NAMALWA (cell line): ENCODE data around the gene MXRA7.
"Not testable (repeated sequence)": the region's sequence is repeated elsewhere in the genome, so short reads cannot be mapped to it uniquely, and the experiment has no call there.

Source experiments
- DNase-seq: peaks from one replicate; pipeline ENCODE4 v3.0.0-alpha.2; 2015; ENCODE audit warnings: low spot score

MXRA7 gene

DNA sequence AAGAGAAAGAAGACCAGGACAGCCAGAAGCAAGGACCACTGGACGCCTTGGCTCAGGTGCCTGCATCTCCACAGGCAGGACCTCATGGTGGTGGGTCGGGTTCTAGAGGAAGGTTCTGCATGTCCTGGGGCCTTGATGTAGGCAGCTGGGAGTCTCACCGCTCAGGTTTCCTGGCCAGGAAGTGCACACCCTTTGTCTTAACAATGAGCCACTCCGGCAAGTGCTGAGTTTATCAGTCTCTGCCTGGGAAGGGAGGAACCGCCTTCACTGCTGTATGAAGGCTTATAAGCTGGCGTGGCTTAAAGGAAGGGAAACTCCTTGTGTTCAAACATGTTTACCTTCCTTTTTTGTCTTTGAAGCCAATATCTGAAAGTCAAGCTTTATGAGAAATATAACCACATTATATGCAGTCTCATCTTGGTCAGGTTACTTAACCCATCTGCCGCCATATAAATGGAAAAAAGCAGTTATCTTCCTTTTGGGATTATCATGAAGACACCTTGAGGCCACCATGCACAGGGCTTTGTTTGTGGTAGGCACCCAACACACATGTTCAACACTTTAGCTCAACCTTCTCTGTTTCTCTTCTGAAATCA is 67.1 kb downstream of the MXRA7 start, which contains the start of gene ST6GALNAC1:
TSS of gene ST6GALNAC1 (minus strand) at position 205 of the 596 bp plus-strand sequence. CDS start at position 86, 119 bp downstream.
- no peak for DNase-seq

DNA sequence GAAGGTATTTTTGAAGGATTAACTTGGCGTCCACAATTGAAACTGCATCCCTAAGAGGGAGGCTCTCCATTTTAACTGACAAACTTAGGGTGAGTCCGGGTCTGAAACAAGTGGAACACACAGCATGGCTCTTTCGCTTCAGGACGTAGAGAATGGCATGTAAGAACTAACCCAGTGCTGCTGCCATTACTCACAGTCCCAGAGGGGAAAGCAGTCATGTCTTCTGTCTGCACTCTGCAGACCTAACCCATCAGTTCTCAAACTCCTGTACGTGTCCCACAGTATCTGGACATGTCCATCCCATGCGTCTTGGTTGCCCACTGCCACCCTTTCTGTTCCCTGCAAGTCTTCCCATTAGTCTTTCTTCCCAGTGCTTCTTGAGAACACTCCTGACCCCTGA is 67.8 kb downstream of the MXRA7 start:
- no peak for DNase-seq

DNA sequence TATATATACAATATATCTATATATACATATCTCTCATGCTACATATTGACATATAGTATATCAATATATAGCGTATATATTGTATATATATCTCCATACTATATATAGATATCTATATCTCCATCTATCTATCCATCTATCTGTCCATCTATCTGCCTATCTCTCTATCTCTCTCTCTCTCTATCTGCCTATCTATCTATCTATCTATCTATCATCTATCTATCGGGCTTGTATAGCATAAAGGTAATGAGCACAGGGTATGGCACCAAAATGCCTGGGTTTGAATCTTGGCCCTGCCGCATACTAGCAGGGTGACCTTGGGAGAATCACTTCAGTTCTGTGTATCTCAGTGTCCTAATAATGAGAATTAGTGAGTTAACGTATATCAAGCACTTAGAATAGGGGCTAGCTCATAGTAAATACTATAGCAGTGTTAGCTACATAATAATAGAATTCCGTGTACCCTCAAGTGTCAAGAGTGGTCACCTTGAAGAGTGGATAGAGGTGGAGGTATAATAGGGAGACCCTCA is 68.7 kb downstream of the MXRA7 start:
- DNase-seq = no peak

DNA sequence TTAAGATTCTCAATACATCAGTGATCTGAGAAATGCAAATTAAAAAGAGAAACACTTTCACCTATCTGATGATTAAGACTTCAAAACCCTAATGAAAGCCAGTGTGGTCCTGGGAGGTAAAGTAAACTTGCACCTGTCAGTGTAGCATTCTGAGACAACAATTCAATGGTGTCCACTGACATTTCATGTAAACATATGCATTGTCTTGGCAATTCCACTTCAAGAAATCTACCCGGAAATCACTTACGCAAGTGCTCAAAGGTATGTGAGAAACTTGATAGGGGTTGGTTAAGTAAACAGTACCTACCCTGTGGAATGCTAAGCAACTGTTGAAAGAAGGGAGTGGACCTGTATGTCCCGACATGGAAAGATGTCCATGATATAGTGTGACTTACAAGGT is 69.3 kb downstream of the MXRA7 start:
- DNase-seq = no peak

DNA sequence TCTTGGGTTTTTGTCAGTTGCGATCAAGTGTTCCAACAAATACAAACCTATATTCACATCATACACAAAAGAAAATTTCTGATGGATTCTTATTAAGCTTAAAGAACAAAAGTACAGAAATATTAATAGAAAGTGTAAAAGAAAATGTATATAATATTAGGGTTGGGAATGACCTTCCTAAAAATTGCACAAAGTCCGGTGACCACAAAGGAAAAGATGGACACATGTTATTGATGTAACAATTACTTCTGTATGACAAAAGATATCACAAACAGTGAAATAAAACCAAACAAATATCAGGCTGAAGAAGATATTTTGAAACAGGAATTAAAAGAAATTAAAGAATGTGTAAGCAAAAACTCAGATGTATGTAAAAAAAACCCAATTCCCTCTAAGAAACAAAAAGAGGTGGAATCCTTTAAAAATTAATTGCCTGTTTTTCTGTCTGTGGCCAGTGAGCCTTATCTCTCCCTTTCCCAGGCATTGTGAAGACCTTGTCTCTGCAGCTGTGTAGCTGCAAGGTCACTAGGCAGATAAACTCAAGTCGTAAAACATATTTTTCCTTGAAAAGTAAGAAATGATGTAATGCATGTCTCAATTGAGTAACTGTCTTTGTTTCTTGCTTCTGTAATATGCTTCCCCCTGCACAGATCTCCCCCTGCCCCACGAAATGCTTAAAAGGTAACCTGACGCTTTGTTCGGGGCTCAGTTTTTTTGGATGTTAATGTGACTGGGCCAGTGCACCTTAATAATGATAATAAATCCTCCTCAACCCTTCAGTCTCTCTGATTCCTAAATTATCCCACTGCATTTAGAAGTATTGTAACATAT is 70.0 kb downstream of the MXRA7 start:
- DNase-seq = no peak

DNA sequence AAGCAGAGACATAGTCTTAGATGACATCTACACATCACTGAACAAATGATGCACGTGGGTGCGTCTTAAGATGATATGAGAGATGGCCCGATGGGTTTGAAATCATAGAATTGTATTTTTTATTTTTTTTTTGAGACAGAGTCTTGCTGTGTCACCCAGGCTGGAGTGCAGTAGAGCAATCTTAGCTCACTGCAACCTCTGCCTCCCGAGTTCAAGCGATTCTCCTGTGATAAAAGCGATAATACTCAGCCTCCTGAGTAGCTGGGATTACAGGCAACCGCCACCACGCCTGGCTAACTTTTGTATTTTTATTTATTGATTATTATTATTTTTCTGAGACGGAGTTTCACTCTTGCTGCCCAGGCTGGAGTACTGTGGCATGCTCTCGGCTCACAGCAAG is 72.5 kb downstream of the MXRA7 start:
- DNase-seq = no peak

DNA sequence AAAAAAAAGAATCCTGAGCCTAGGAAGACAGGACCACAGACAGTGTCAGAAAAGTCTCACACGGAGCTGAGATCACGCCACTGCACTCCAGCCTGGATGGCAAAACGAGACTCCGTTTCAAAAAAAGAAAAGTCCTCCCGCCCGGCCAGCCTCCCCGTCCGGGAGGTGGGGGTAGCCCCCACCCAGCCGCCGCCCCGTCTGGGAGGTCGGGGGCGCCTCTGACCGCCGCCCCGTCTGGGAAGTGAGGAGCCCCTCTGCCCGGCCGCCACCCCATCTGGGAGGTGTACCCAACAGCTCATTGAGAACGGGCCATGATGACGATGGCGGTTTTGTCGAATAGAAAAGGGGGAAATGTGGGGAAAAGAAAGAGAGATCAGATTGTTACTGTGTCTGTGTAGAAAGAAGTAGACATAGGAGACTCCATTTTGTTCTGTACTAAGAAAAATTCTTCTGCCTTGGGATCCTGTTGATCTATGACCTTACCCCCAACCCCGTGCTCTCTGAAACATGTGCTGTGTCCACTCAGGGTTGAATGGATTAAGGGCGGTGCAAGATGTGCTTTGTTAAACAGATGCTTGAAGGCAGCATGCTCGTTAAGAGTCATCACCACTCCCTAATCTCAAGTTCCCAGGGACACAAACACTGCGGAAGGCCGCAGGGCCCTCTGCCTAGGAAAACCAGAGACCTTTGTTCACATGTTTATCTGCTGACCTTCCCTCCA is 74.1 kb downstream of the MXRA7 start:
- DNase-seq = not testable (repeated sequence)

DNA sequence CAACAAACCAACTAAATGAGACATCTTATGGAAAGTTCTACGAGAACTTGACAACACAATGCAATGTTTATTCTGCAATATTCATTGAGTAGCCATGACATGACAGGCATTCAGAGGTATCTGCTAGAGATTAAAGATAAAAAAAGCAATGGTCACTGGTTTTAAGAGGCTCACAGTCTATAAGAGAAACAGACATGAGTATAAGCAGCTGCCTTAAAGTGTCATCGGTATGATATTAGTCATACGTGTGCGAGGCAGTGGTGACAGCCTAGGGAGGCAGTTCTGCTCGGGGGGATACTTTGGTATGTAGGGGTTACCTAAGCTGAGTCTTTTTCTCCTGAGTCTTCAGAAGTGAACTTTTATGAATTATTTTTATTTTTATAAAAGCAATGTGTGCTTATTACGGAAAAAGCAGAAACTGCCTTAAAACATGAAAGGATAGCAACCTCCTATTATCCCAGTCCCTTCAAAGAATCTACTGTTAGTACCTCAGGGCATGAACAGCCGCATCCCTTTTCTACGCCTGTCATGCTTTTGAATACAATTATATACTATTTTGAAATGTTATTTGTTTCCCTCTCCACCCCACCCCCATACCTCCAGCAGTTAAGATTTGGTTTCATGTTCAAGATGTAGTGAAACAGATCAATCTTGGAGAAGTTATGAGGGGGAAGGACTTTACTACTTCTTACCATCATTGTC is 75.0 kb downstream of the MXRA7 start:
- no peak for DNase-seq

DNA sequence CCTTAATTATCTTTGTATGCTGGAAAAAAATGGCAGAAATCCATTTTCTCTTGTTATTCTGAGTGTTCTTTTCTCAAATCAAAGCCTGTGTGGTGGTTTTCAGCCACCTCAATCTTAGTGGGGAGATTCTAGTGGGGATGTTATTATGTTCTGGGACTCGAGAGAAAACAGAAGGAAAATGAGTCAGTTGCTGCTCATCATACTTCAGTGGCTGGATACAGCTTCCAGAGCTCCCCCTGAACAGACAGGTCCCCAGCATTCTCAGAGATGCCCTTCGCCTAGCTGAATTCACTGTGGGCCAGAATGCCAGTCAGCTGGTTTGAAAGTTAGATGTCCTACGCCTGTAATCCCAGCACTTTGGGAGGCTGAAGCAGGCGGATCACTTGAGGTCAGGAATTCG is 75.7 kb downstream of the MXRA7 start:
- no peak for DNase-seq

DNA sequence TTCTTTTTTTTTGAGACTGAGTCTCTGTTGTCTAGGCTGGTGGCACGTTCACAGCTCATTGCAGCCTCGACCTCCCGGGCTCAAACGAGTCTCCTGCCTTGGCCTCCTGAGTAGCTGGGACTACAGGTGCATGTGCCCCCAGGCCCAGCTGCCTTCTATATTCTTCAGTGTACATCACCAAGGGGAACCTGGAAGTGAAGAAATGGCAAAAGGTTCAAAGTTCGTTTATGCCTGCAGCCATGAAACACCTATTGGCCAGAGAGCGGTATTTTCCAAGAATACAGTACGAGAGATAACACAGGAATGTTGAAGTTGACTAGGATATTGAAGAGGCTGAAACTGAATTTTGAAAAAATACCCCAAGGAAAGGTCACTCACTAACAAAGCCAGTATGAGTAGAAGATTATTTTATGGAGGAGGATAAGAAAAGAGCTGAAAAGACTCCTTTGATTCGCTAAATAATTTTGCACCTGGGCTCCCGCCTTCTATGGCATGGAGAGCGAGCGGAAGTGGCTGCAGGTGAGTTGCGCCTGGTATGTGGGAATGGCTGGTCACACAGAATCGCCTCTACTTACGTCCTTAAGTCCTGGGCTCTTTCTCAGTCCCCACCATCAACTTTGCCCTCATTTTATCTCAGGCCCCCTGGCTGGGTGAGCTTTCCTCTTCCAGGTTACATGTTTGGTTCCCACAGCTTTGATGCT is 77.0 kb downstream of the MXRA7 start:
- DNase-seq = no peak

DNA sequence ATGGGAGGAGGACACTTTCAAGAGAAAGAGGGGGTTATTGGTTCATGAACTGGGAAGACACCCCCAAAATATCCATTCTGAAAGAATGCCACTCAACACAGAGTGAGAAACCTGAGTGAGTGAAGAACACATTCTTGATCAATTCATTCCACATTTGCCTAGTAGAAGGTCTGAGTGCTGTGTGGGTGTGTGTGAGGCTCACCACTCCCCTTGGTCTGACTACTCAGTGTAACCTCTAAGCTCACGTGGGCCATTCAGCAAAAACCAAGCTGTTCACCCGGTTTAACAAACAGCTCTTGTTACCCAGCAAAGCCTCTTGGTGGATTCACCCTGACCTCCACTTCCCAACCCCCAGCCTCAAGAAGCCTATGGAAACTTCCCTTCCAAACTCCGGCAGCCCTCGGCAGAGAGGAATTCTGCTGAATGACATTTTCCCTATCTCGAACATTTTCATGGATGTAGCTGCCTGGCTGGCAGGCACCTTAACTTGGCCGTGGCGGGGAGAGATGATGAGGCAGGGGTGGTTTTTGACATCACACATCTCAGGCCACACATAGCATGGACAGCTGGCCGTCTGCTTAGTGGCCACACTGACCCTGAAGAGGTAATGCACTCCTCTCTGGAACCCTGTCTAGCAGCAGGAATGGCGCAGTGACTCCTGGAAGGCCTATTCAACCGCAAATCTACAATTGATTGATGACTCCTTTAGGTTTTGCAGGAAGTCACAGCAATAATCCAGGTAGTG is 78.8 kb downstream of the MXRA7 start:
- DNase-seq = no peak

DNA sequence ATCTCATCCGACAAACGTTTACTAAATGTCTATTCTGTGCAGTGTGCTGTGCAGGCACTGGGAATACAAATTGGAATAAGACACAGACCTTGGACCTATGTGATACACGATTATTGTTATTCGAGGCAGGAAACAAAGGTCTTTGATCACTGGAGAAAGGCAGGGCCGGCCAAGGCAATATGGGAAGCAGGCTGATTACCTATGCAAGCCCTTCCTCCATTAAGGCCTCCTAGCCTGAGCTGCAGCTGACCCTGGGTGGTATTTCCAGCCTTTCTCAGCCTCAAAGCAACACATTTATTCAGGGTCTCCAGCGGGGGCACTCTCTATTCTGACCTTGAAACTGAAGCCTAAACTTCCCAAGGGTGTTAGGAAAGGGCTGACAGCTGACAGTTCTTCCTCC is 80.6 kb downstream of the MXRA7 start:
- no peak for DNase-seq
